ENCODE data around the gene PDLIM5. TPM values are rescaled to one million over a fixed set of nuclear protein-coding genes. Genes with fewer than 3 reads are reported as not detected.
A peak's percentile ranks its signal among the peaks of the same experiment; 100 is the strongest.

The PDLIM5 gene
- total and polyA plus RNA-seq, 2 of the 8 experiments (the other 6 are each of a cell fraction or from before 2014, with no cell fraction given): 37.3 to 62.1 TPM

DNA sequence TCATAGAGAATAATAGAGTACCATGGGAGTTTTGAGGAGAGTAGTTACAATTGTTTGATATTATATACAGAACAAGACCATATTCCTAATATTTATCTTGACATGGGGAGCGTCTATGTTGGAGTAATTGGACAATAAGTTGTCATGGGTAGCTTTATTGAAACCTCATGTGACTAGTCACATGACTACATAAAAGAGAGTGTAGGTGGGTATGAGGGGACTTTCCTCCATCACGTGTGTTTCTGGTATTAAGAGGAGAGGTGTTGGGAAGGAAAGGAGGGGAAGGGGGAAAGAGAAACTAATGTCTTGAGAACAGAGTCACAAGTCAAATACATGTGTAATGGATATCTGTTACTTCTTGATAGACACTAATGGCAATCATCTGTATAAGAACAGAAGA is 33.1 kb downstream of the PDLIM5 start:
- 0 out of 2 replicates have a peak, but pooled peaks cover 2% of the 10 kb centered on the region for H3K79me1 ChIP-seq (ENCODE audit: low read depth, low read length)
- H4K5ac ChIP-seq (ENCODE audit: insufficient read length, low read depth, low read length): no peak overlapping the region
- H2BK5ac ChIP-seq (ENCODE audit: low read depth, low read length): no peak overlapping the region
- POLR2A ChIA-PET (ENCODE audit: partially characterized antibody): interaction anchor here (1.0 kb wide), 1 partner anchor 22 kb away, joined by 3 read pairs; no protein-coding TSS in a partner anchor
- H3K36me3 ChIP-seq (ENCODE audit: control insufficient read depth in 2 of 4, insufficient read depth in 4 of 4, low read length in 3 of 4): no peaks in the 10 kb centered on the region
- no peak overlapping the region for H3K9ac ChIP-seq (replicated peaks in 1 of 4; ENCODE audit: extremely low read depth in 1 of 4, low read depth in 3 of 4, low read length in 3 of 4)
- no peak overlapping the region for H3K23ac ChIP-seq (ENCODE audit: insufficient read length)
- no peaks in the 10 kb centered on the region for H3K23me2 ChIP-seq (ENCODE audit: low read depth, low read length)
- FAIRE-seq (no peak), DNase-seq (ENCODE audit: low read depth in 1 of 2, low spot score in 2 of 2) (no peak)
- peaks cover 0 to 11% of the 10 kb centered on the region in 2 experiments; a peak in 2 of 4 replicates for H3K79me2 ChIP-seq (ENCODE audit: control insufficient read depth in 1 of 2, insufficient read depth in 2 of 2, low read length in 2 of 2)
- no peak overlapping the region for H3K27ac ChIP-seq (ENCODE audit: low read depth, low read length)
- no peak overlapping the region for H3K56ac ChIP-seq (replicated peaks; ENCODE audit: insufficient read length, low read depth, low read length)
- H2AFZ ChIP-seq (ENCODE audit: low read length): no peak overlapping the region
- no peak overlapping the region for H3K4ac ChIP-seq (replicated peaks; ENCODE audit: insufficient read length, low read depth, low read length)
- H3K18ac ChIP-seq (ENCODE audit: extremely low read depth, low read length): no peak overlapping the region
- no peak overlapping the region for H2BK20ac ChIP-seq (ENCODE audit: low read length)
- H3K27me3 ChIP-seq (replicated peaks in 1 of 4; ENCODE audit: control insufficient read depth in 3 of 4, extremely low read depth in 1 of 4, insufficient read depth in 3 of 4, low read length in 3 of 4): no peaks in the 10 kb centered on the region
- TF ChIP-seq, protein P1, sequence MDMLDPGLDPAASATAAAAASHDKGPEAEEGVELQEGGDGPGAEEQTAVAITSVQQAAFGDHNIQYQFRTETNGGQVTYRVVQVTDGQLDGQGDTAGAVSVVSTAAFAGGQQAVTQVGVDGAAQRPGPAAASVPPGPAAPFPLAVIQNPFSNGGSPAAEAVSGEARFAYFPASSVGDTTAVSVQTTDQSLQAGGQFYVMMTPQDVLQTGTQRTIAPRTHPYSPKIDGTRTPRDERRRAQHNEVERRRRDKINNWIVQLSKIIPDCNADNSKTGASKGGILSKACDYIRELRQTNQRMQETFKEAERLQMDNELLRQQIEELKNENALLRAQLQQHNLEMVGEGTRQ (IDR thresholded peaks at IDR 0.05; ENCODE audit: low read length): peak; percentile 31; the same call in 1 of the 2 replicates
- TF ChIP-seq RXRA (IDR thresholded peaks at IDR 0.05; ENCODE audit: insufficient read depth, low read depth, low read length): no peak
- peaks cover 0 to 4% (median 2%) of the 10 kb centered on the region in 4 experiments; a peak in 2 of 7 replicates for H3K4me1 ChIP-seq (replicated peaks in 1 of 4; ENCODE audit: control insufficient read depth in 3 of 4, insufficient read depth in 4 of 4, low read length in 3 of 4)
- WGBS, 2 experiments (ENCODE audit: extremely low coverage in 1 of 2, insufficient coverage in 1 of 2, insufficient read length in 1 of 2, insufficient replicate concordance in 2 of 2, low coverage in 1 of 2, low lambda C conversion rate in 2 of 2, missing lambda C conversion rate in 1 of 2): 79% methylated on average over 2 of the region's 2 CpGs; no CpG with 5 or more reads in 1 of the 2 experiments
- H3K14ac ChIP-seq (ENCODE audit: insufficient read length): no peak overlapping the region
- no peak overlapping the region for H2AK5ac ChIP-seq (ENCODE audit: low read depth, low read length)
- CTCF ChIA-PET (ENCODE audit: partially characterized antibody): no interaction called here
- H2BK12ac ChIP-seq (ENCODE audit: low read depth, low read length): no peak overlapping the region
- no peak overlapping the region for H3K4me3 ChIP-seq (ENCODE audit: extremely low read depth in 1 of 4, insufficient read depth in 2 of 4, low read depth in 3 of 4, low read length in 4 of 4)
- H4K8ac ChIP-seq (ENCODE audit: extremely low read depth, insufficient read depth, low read length): no peak overlapping the region
- H2BK120ac ChIP-seq (replicated peaks; ENCODE audit: low read depth, low read length): no peak overlapping the region
- no peak overlapping the region for H2BK15ac ChIP-seq (ENCODE audit: low read length)
- no peak overlapping the region for H4K91ac ChIP-seq (replicated peaks; ENCODE audit: insufficient read length, low read length)
- no peaks in the 10 kb centered on the region for H4K20me1 ChIP-seq (replicated peaks in 1 of 2; ENCODE audit: control insufficient read depth in 1 of 2, insufficient read depth in 2 of 2, low read length in 2 of 2)
- no peaks in the 10 kb centered on the region for H3K9me3 ChIP-seq (ENCODE audit: insufficient read depth in 2 of 2, low read depth in 1 of 2, low read length in 1 of 2)
- no peak overlapping the region for H3K4me2 ChIP-seq (ENCODE audit: insufficient read depth in 1 of 2, low read depth in 2 of 2, low read length in 2 of 2)

Data from H1 (cell line).